Measurements from ENCODE around the gene ADAP1. TPM values are rescaled to one million over a fixed set of nuclear protein-coding genes. Genes with fewer than 3 reads are reported as not detected.

Gene ADAP1
- total and polyA plus RNA-seq, 2 of the 8 experiments (the other 6 are each of a cell fraction or from before 2014, with no cell fraction given), result 5.8 to 6.1 TPM

DNA sequence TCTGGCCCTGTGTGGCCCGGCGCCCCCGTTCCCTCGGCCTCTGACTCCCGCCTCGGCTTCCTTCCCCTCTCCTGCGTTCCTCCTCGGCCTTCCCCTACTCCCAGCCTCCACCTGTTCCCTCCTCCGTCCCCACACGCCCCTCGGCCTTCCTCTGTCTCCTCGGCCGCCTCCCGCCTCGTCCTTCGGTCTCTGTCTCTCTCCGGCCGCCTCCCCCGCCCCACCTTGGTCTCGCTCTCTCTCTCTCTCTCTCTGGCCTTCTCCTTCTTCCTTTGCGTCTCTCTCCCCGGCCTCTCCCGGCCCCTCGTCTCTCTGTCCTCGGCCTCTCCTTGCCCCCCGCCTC, 77.5 kb downstream of the ADAP1 start:
- WGBS, 2 experiments (ENCODE audit: extremely low coverage in 1 of 2, insufficient coverage in 1 of 2, insufficient read length in 1 of 2, insufficient replicate concordance in 2 of 2, low coverage in 1 of 2, low lambda C conversion rate in 2 of 2, missing lambda C conversion rate in 1 of 2), result no CpG with 5 or more reads among the region's 26 CpGs
- Histone ChIP-seq H2BK15ac (ENCODE audit: low read length) (no peak overlapping the region), H3K4me1 (replicated peaks in 1 of 4; ENCODE audit: control insufficient read depth in 3 of 4, insufficient read depth in 4 of 4, low read length in 3 of 4) (peaks cover 0 to 5% (median 0%) of the 10 kb centered on the region in 4 experiments; a peak in 5 of 7 replicates), H3K79me1 (ENCODE audit: low read depth, low read length) (peaks cover 3% of the 10 kb centered on the region), H3K4ac (replicated peaks; ENCODE audit: insufficient read length, low read depth, low read length) (no peak overlapping the region), H3K27me3 (replicated peaks in 1 of 4; ENCODE audit: control insufficient read depth in 3 of 4, extremely low read depth in 1 of 4, insufficient read depth in 3 of 4, low read length in 3 of 4) (no peaks in the 10 kb centered on the region), H2AK5ac (ENCODE audit: low read depth, low read length) (no peak overlapping the region), H4K8ac (ENCODE audit: extremely low read depth, insufficient read depth, low read length) (peak overlapping the region; percentile 76; the same call in 1 of the 2 replicates), H4K91ac (replicated peaks; ENCODE audit: insufficient read length, low read length) (peak overlapping the region; percentile 34), H3K4me3 (ENCODE audit: extremely low read depth in 1 of 4, insufficient read depth in 2 of 4, low read depth in 3 of 4, low read length in 4 of 4) (peak overlapping the region; percentile 72 to 99 (median 84)), H3K4me2 (ENCODE audit: insufficient read depth in 1 of 2, low read depth in 2 of 2, low read length in 2 of 2) (peak overlapping the region; percentile 70 to 71), H4K5ac (ENCODE audit: insufficient read length, low read depth, low read length) (peak overlapping the region; percentile 28), H2BK120ac (replicated peaks; ENCODE audit: low read depth, low read length) (no peak overlapping the region), H2BK5ac (ENCODE audit: low read depth, low read length) (no peak overlapping the region), H4K20me1 (replicated peaks in 1 of 2; ENCODE audit: control insufficient read depth in 1 of 2, insufficient read depth in 2 of 2, low read length in 2 of 2) (peaks cover 18 to 23% of the 10 kb centered on the region in 2 experiments), H3K23ac (ENCODE audit: insufficient read length) (no peak overlapping the region), H3K14ac (ENCODE audit: insufficient read length) (no peak overlapping the region), H3K56ac (replicated peaks; ENCODE audit: insufficient read length, low read depth, low read length) (no peak overlapping the region), H2BK12ac (ENCODE audit: low read depth, low read length) (no peak overlapping the region), H3K27ac (ENCODE audit: low read depth, low read length) (peak overlapping the region; percentile 81), H3K23me2 (ENCODE audit: low read depth, low read length) (peaks cover 5% of the 10 kb centered on the region; the same call in 1 of the 2 replicates), H2BK20ac (ENCODE audit: low read length) (no peak overlapping the region), H2AFZ (ENCODE audit: low read length) (no peak overlapping the region), H3K9me3 (ENCODE audit: insufficient read depth in 2 of 2, low read depth in 1 of 2, low read length in 1 of 2) (no peaks in the 10 kb centered on the region; a peak in 1 of 4 replicates), H3K9ac (replicated peaks in 1 of 4; ENCODE audit: extremely low read depth in 1 of 4, low read depth in 3 of 4, low read length in 3 of 4) (peak overlapping the region; percentile 79 to 95 (median 88)), H3K18ac (ENCODE audit: extremely low read depth, low read length) (peak overlapping the region; percentile 78; the same call in 1 of the 2 replicates), H3K36me3 (ENCODE audit: control insufficient read depth in 2 of 4, insufficient read depth in 4 of 4, low read length in 3 of 4) (peaks cover 0 to 25% (median 10%) of the 10 kb centered on the region in 4 experiments; a peak in 5 of 8 replicates), H3K79me2 (ENCODE audit: control insufficient read depth in 1 of 2, insufficient read depth in 2 of 2, low read length in 2 of 2) (peaks cover 34 to 48% of the 10 kb centered on the region in 2 experiments)
- TF ChIP-seq CTBP2 (IDR thresholded peaks at IDR 0.05; ENCODE audit: borderline replicate concordance, insufficient read depth, insufficient read length, low read length) (no peak), RBBP5 (IDR thresholded peaks at IDR 0.05; ENCODE audit: borderline replicate concordance, low read depth, low read length) (0 out of 2 replicates have a peak, but pooled peaks have one; percentile 71), KDM4A (IDR thresholded peaks at IDR 0.05; ENCODE audit: low read depth, low read length, severe bottlenecking) (peak; percentile 11)
- POLR2A ChIA-PET (ENCODE audit: partially characterized antibody), result interaction anchor here (0.6 to 2.0 kb wide), 8 partner anchors 8 to 104 kb away, joined by 3 to 9 read pairs (median 4); no protein-coding TSS in a partner anchor
- FAIRE-seq (no peak), DNase-seq (ENCODE audit: low read depth in 1 of 2, low spot score in 2 of 2) (no peak)
- CTCF ChIA-PET (ENCODE audit: partially characterized antibody), result no interaction called here
